Measurements from ENCODE around the gene OGA.

Gene OGA

DNA sequence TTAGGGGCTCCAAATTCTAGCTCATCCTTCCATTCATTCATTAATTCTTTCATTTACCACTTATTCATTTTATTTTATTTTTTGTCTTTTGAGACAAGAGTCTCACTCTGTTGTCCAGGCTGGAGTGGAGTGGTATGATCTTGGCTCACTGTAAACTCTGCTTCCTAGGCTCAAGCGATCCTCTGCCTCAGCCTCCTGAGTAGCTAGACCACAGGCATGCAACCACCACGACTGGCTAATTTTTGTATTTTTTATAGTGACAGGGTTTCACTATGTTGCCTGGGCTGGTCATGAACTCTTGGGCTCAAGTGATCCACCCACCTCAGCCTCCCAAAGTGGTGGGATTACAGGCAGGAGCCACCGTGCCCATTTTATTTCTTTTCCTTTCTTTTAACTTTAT is 74.0 kb downstream of the OGA start:
- no peak for DNase-seq (ENCODE audit: low read depth)
- TF ChIP-seq, protein P1, sequence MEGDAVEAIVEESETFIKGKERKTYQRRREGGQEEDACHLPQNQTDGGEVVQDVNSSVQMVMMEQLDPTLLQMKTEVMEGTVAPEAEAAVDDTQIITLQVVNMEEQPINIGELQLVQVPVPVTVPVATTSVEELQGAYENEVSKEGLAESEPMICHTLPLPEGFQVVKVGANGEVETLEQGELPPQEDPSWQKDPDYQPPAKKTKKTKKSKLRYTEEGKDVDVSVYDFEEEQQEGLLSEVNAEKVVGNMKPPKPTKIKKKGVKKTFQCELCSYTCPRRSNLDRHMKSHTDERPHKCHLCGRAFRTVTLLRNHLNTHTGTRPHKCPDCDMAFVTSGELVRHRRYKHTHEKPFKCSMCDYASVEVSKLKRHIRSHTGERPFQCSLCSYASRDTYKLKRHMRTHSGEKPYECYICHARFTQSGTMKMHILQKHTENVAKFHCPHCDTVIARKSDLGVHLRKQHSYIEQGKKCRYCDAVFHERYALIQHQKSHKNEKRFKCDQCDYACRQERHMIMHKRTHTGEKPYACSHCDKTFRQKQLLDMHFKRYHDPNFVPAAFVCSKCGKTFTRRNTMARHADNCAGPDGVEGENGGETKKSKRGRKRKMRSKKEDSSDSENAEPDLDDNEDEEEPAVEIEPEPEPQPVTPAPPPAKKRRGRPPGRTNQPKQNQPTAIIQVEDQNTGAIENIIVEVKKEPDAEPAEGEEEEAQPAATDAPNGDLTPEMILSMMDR (IDR thresholded peaks at IDR 0.05; ENCODE audit: control insufficient read depth, extremely low read depth, insufficient read depth): no peak

DNA sequence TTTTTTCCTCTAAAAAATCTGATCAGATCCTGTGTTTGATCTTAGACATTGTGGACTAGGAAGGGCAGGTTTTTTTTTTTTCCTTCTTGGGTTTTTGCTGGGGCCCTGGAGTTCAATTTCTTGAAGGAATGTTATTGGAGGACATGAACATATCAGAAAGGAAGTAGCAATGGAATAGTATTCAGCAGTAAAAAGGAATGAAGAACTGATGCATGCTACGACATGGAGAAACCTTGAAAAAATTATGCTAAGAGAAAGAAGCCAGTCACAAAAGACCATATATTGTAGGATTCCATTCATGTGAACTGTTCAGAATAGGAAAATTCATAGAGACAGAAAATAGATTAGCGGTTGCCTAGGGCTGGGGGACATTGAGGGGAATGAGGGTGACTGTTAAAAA is 76.3 kb downstream of the OGA start:
- DNase-seq (ENCODE audit: low read depth): no peak
- TF ChIP-seq, protein P1 (IDR thresholded peaks at IDR 0.05; ENCODE audit: control insufficient read depth, extremely low read depth, insufficient read depth): no peak
- no peak overlapping the region for H3K4me3 ChIP-seq (ENCODE audit: low read depth, low read length)

More for the DNA sequence above, 74.0 kb downstream of the OGA start:
- H3K4me3 ChIP-seq (ENCODE audit: low read depth, low read length): no peak overlapping the region

DNA sequence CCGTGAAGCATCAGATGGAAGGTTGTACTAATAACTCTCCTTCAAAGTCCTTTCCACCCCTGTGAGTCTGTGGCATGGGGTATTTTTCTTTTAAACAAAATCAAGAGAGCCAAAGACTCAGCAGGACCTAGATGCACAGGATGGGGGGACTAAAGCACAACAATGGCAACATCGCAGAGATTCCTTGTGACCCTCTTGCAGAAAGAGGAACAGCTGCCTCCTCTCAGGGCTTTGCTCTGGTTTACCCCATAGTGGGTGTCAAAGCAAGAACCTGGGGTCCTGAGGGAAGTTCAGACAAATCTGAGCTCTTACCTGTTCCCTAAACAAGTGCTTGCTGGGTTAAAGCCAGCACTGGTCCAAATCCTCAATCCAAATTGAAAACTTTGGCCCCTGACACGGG is 81.6 kb downstream of the OGA start:
- no peak overlapping the region for H3K4me3 ChIP-seq (ENCODE audit: low read depth, low read length)
- DNase-seq (ENCODE audit: low read depth): no peak
- TF ChIP-seq, protein P1 (IDR thresholded peaks at IDR 0.05; ENCODE audit: control insufficient read depth, extremely low read depth, insufficient read depth): no peak

Data from LNCaP clone FGC (cell line).